H9 (cell line): ENCODE measurements around the gene MCM8. TPM values are rescaled to one million over a fixed set of nuclear protein-coding genes. Genes with fewer than 3 reads are reported as not detected.

Experiments used
- DNase-seq: peaks from one replicate; pipeline ENCODE4 v3.0.0-alpha.2; 2017
- H2AFZ ChIP-seq: one replicate; pipeline ENCODE4 v1.6.1; 2013; ENCODE audit warnings: mild to moderate bottlenecking, low read length, control low read depth, moderate library complexity
- H2AK5ac ChIP-seq: 2 replicates; pipeline ENCODE4 v1.6.1; 2013; ENCODE audit warnings: low read length, control low read depth, mixed read lengths; ENCODE audit not compliant: insufficient read length
- H2BK120ac ChIP-seq: one replicate; pipeline ENCODE4 v1.6.1; 2013; ENCODE audit warnings: low read depth, mild to moderate bottlenecking, low read length, control low read depth, inconsistent platforms; ENCODE audit not compliant: poor library complexity, severe bottlenecking
- H2BK12ac ChIP-seq: 2 replicates; pipeline ENCODE4 v1.6.1; 2013; ENCODE audit warnings: low read length, control low read depth, mixed read lengths, low read depth; ENCODE audit not compliant: insufficient read length
- H2BK15ac ChIP-seq: 2 replicates; pipeline ENCODE4 v1.6.1; 2013; ENCODE audit warnings: low read depth, low read length, control low read depth
- H2BK20ac ChIP-seq: one replicate; pipeline ENCODE4 v1.6.1; 2013; ENCODE audit warnings: low read depth, mild to moderate bottlenecking, low read length, control low read depth, inconsistent platforms; ENCODE audit not compliant: poor library complexity, severe bottlenecking
- H2BK5ac ChIP-seq: 2 replicates; pipeline ENCODE4 v1.6.1; 2013; ENCODE audit warnings: low read length, control low read depth, mixed read lengths; ENCODE audit not compliant: insufficient read length
- H3K14ac ChIP-seq: 2 replicates; pipeline ENCODE4 v1.6.1; 2013; ENCODE audit warnings: low read length, control low read depth; ENCODE audit not compliant: insufficient read depth
- H3K18ac ChIP-seq: 2 replicates; pipeline ENCODE4 v1.6.1; 2013; ENCODE audit warnings: low read depth, mild to moderate bottlenecking, mixed read lengths, low read length, control low read depth; ENCODE audit not compliant: insufficient read length
- H3K23ac ChIP-seq: 2 replicates; pipeline ENCODE4 v1.6.1; 2013; ENCODE audit warnings: low read length, control low read depth, mixed read lengths, low read depth; ENCODE audit not compliant: insufficient read length
- H3K23me2 ChIP-seq: 2 replicates; pipeline ENCODE4 v1.6.1; 2013; ENCODE audit warnings: low read depth, mild to moderate bottlenecking, mixed read lengths, low read length, control low read depth; ENCODE audit not compliant: insufficient read length, poor library complexity, severe bottlenecking
- H3K27ac ChIP-seq: 2 replicates; pipeline ENCODE4 v1.5.1; 2013; ENCODE audit warnings: low read length, control low read depth, mixed read lengths, low read depth; ENCODE audit not compliant: insufficient read length
- H3K27me3 ChIP-seq: 2 replicates; pipeline ENCODE4 v1.6.1; 2013; ENCODE audit warnings: low read length, control low read depth, inconsistent platforms; ENCODE audit not compliant: insufficient read depth
- H3K4ac ChIP-seq: 2 replicates; pipeline ENCODE4 v1.6.1; 2013; ENCODE audit warnings: low read depth, mild to moderate bottlenecking, control low read depth, inconsistent platforms, low read length, moderate library complexity
- H3K4me1 ChIP-seq: 2 replicates; pipeline ENCODE4 v1.6.1; 2013; ENCODE audit warnings: low read length, control low read depth, inconsistent platforms; ENCODE audit not compliant: insufficient read depth
- H3K4me2 ChIP-seq: 2 replicates; pipeline ENCODE4 v1.6.1; 2013; ENCODE audit warnings: low read length, control low read depth, mixed read lengths; ENCODE audit not compliant: insufficient read length, insufficient read depth
- H3K56ac ChIP-seq: 2 replicates; pipeline ENCODE4 v1.6.1; 2013; ENCODE audit warnings: low read depth, mild to moderate bottlenecking, mixed read lengths, low read length, control low read depth; ENCODE audit not compliant: insufficient read length
- H3K79me1 ChIP-seq: 2 replicates; pipeline ENCODE4 v1.6.1; 2013; ENCODE audit warnings: low read depth, mild to moderate bottlenecking, moderate library complexity, low read length, control low read depth, inconsistent platforms; ENCODE audit not compliant: insufficient read depth, poor library complexity, severe bottlenecking
- H3K79me2 ChIP-seq: 2 replicates; pipeline ENCODE4 v1.6.1; 2013; ENCODE audit warnings: low read length, control low read depth, inconsistent platforms; ENCODE audit not compliant: insufficient read depth
- H3K9ac ChIP-seq: 2 replicates; pipeline ENCODE4 v1.6.1; 2013; ENCODE audit warnings: low read length, control low read depth, mixed read lengths; ENCODE audit not compliant: insufficient read length; ENCODE audit errors: extremely low read depth
- H3K9me3 ChIP-seq: one replicate; pipeline ENCODE4 v1.6.1; 2013; ENCODE audit warnings: low read depth, low read length, inconsistent platforms; ENCODE audit not compliant: control insufficient read depth
- H3T11ph ChIP-seq: one replicate; pipeline ENCODE4 v1.6.1; 2013; ENCODE audit warnings: mild to moderate bottlenecking, low read length, control low read depth, inconsistent platforms
- H4K20me1 ChIP-seq: one replicate; pipeline ENCODE4 v1.6.1; 2013; ENCODE audit not compliant: control insufficient read depth, insufficient read length, insufficient read depth
- H4K5ac ChIP-seq: 2 replicates; pipeline ENCODE4 v1.6.1; 2013; ENCODE audit warnings: low read depth, mild to moderate bottlenecking, mixed read lengths, low read length, control low read depth; ENCODE audit not compliant: insufficient read length
- H4K8ac ChIP-seq: replicated peaks from 2 replicates; pipeline ENCODE4 v1.6.1; 2013; ENCODE audit warnings: low read length, control low read depth, mixed read lengths, low read depth; ENCODE audit not compliant: insufficient read length
- H4K91ac ChIP-seq: 2 replicates; pipeline ENCODE4 v1.6.1; 2013; ENCODE audit warnings: low read depth, mild to moderate bottlenecking, moderate library complexity, mixed read lengths, low read length, control low read depth; ENCODE audit not compliant: insufficient read length
- H3K27ac Mint-ChIP-seq, 3 experiments: 2 replicates in 2 of 3; 3 replicates in 1 of 3; pipeline ENCODE4 v1.8.0; 2020 to 2021; ENCODE audit warnings: mixed read lengths in 3 of 3, mild to moderate bottlenecking in 1 of 3, moderate library complexity in 1 of 3
- H3K27me3 Mint-ChIP-seq: 2 replicates; pipeline ENCODE4 v1.8.0; 2021; ENCODE audit warnings: low read depth, mild to moderate bottlenecking, moderate library complexity, mixed read lengths
- H3K36me3 Mint-ChIP-seq, 3 experiments: 2 replicates in 2 of 3; 3 replicates in 1 of 3; pipeline ENCODE4 v1.8.0; 2020 to 2021; ENCODE audit warnings: low read depth in 3 of 3, mixed read lengths in 3 of 3; ENCODE audit not compliant: insufficient read depth in 1 of 3
- H3K4me1 Mint-ChIP-seq, 2 experiments: 2 replicates each; pipeline ENCODE4 v1.8.0; 2020; ENCODE audit warnings: mixed read lengths in 2 of 2
- H3K4me3 Mint-ChIP-seq, 2 experiments: 2 replicates in 1 of 2; 3 replicates in 1 of 2; pipeline ENCODE4 v1.8.0; 2020 to 2021; ENCODE audit warnings: mild to moderate bottlenecking in 2 of 2, mixed read lengths in 2 of 2, moderate library complexity in 1 of 2
- H3K9me3 Mint-ChIP-seq, 2 experiments: 2 replicates in 1 of 2; 3 replicates in 1 of 2; pipeline ENCODE4 v1.8.0; 2020; ENCODE audit warnings: mild to moderate bottlenecking in 2 of 2, mixed read lengths in 2 of 2, moderate library complexity in 1 of 2
- CTCF ChIP-seq: fragments of 200-600 bp; sonication (generic); conservative IDR thresholded peaks from 3 replicates; pipeline ENCODE4 v1.8.0; 2021; ENCODE audit warnings: antibody characterized with exemption, mild to moderate bottlenecking
- WGBS: extraction: QIAGEN DNeasy Blood & Tissue Kit; methylation state at CpG from one replicate; pipeline ENCODE4 v1.1.7; 2013; ENCODE audit warnings: missing lambda C conversion rate, low lambda C conversion rate, mixed read lengths; ENCODE audit not compliant: insufficient read length; ENCODE audit errors: extremely low coverage; 5-methylcytosine and 5-hydroxymethylcytosine counted together
- total RNA-seq: library from RNA; stranded (reverse); gene quantifications from 2 replicates; pipeline ENCODE4 v1.2.1, GENCODE V29; 2021

MCM8 gene
- total RNA-seq, 1 experiment from 2014 or later = 32.2 TPM

DNA sequence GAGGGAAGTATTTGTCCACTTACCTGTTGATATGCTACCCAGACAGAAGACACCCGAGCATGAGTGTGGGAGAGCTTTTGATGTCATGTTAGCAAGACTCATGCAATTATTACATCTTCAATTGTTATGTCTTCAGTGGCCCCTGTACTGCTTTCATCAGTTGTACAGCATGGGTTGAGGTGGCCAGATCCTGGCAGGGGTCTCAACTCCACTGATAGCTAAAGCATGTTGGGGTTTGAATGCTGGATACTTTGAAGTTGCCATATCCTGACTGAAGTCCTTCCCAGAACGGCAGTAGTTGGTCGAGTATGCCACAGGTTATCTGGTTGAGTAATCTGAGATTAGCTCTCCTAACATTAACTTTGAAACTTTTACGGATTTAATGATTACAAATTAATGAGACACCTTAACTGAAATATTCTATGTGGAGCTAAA, 56.7 kb downstream of the MCM8 start:
- WGBS = no CpG with 5 or more reads among the region's 4 CpGs
- Mint-ChIP-seq H3K9me3 (no peaks in the 10 kb centered on the region), H3K4me1 (peaks cover 12 to 15% of the 10 kb centered on the region in 2 experiments), H3K4me3 (peak overlapping the region; percentile 96 to 98), H3K36me3 (peaks cover 15 to 24% (median 23%) of the 10 kb centered on the region in 3 experiments; a peak in 6 of 7 replicates), H3K27ac (no peak overlapping the region), H3K27me3 (no peaks in the 10 kb centered on the region)
- Histone ChIP-seq H3K14ac (no peak overlapping the region), H2BK15ac (no peak overlapping the region), H2AK5ac (no peak overlapping the region), H3K4me1 (no peaks in the 10 kb centered on the region), H3K9me3 (no peaks in the 10 kb centered on the region), H2BK12ac (no peak overlapping the region), H2AFZ (no peak overlapping the region), H3K4me2 (peak overlapping the region; percentile 85), H3K9ac (no peak overlapping the region), H3K23me2 (peaks cover 3% of the 10 kb centered on the region), H4K91ac (no peak overlapping the region), H2BK5ac (no peak overlapping the region), H3K27ac (no peak overlapping the region), H2BK20ac (no peak overlapping the region), H3K27me3 (no peaks in the 10 kb centered on the region), H3T11ph (no peak overlapping the region), H3K56ac (no peak overlapping the region), H4K20me1 (no peaks in the 10 kb centered on the region), H4K8ac (no peak overlapping the region), H3K79me2 (peaks cover 3% of the 10 kb centered on the region; the same call in 1 of the 2 replicates), H3K18ac (no peak overlapping the region), H3K4ac (no peak overlapping the region), H2BK120ac (no peak overlapping the region), H3K23ac (no peak overlapping the region), H4K5ac (no peak overlapping the region), H3K79me1 (peaks cover 4% of the 10 kb centered on the region)
- TF ChIP-seq CTCF = no peak
- DNase-seq = no peak
